ENCODE measurements around the gene SHF. TPM values are rescaled to one million over a fixed set of nuclear protein-coding genes. Genes with fewer than 3 reads are reported as not detected.

Gene SHF
- total and polyA plus RNA-seq, 8 donors: 5.5 to 44.9 (median 37.3) TPM

GRCh38 chr15:45221967-45222366 is 34.2 kb upstream of the SHF start:
- ATAC-seq (no peak), DNase-seq (no peak)
- H3K4me3 ChIP-seq: no peak overlapping the region
- H3K27me3 ChIP-seq: no peaks in the 10 kb centered on the region
- H3K27ac ChIP-seq: no peak overlapping the region
- TF ChIP-seq CTCF (IDR thresholded peaks at IDR 0.05): no peak
- intact Hi-C loops (cut with DNase I): no loop called here
- no peaks in the 10 kb centered on the region for H3K36me3 ChIP-seq
- H3K9me3 ChIP-seq: no peaks in the 10 kb centered on the region
- H3K4me1 ChIP-seq: no peaks in the 10 kb centered on the region

- Histone ChIP-seq H3K27me3 (no peaks in the 10 kb centered on the region), H3K9me3 (no peaks in the 10 kb centered on the region), H3K4me3 (no peak overlapping the region), H3K36me3 (no peaks in the 10 kb centered on the region), H3K27ac (no peak overlapping the region), H3K4me1 (no peaks in the 10 kb centered on the region)
- intact Hi-C loops (cut with DNase I): no loop called here
- no peak for ATAC-seq
- no peak for DNase-seq
- no peak for TF ChIP-seq CTCF (IDR thresholded peaks at IDR 0.05)
Observed at GRCh38 chr15:45221053-45221599, 33.4 kb upstream of the SHF start.

- intact Hi-C loops (cut with DNase I): no loop called here
- H3K27ac ChIP-seq: no peak overlapping the region
- ATAC-seq (no peak), DNase-seq (no peak)
- H3K36me3 ChIP-seq: no peaks in the 10 kb centered on the region
- no peak for TF ChIP-seq CTCF (IDR thresholded peaks at IDR 0.05)
- no peaks in the 10 kb centered on the region for H3K9me3 ChIP-seq
- H3K4me1 ChIP-seq: no peaks in the 10 kb centered on the region
- H3K27me3 ChIP-seq: no peaks in the 10 kb centered on the region
- H3K4me3 ChIP-seq: no peak overlapping the region
Observed at GRCh38 chr15:45212493-45212892, 24.7 kb upstream of the SHF start.

GRCh38 chr15:45205192-45205591 is 17.4 kb upstream of the SHF start:
- H3K27ac ChIP-seq: no peak overlapping the region
- no peaks in the 10 kb centered on the region for H3K36me3 ChIP-seq
- no peak overlapping the region for H3K4me3 ChIP-seq
- DNase-seq (peak in 1 of 4 donors; percentile 57), ATAC-seq (peak; percentile 38)
- no peaks in the 10 kb centered on the region for H3K9me3 ChIP-seq
- peaks cover 0 to 15% of the 10 kb centered on the region in 2 donors for H3K4me1 ChIP-seq
- no peaks in the 10 kb centered on the region for H3K27me3 ChIP-seq
- TF ChIP-seq CTCF (IDR thresholded peaks at IDR 0.05): peak; percentile 53 to 71
- intact Hi-C loops (cut with DNase I): no loop called here

- ATAC-seq (no peak), DNase-seq (no peak)
- H3K4me1 ChIP-seq: peaks cover 0 to 23% of the 10 kb centered on the region in 2 donors
- no peak overlapping the region for H3K4me3 ChIP-seq
- intact Hi-C loops (cut with DNase I): no loop called here
- H3K27me3 ChIP-seq: no peaks in the 10 kb centered on the region
- H3K36me3 ChIP-seq: no peaks in the 10 kb centered on the region
- TF ChIP-seq CTCF (IDR thresholded peaks at IDR 0.05): no peak
- H3K27ac ChIP-seq: no peak overlapping the region
- no peaks in the 10 kb centered on the region for H3K9me3 ChIP-seq
Observed at GRCh38 chr15:45203182-45203581, 15.4 kb upstream of the SHF start.

Measured in left lung (tissue), 10 donors.